ENCODE data around the gene NFATC2.
A peak's percentile ranks its signal among the peaks of the same experiment; 100 is the strongest.

The NFATC2 gene

GRCh38 chr20:51563486-51564332 lies 21.2 kb upstream of the NFATC2 start:
- no peaks in the 10 kb centered on the region for H3K79me2 ChIP-seq (ENCODE audit: insufficient read depth, low read length)
- H3K27ac ChIP-seq (ENCODE audit: low read depth, low read length, poor library complexity, severe bottlenecking) = no peak overlapping the region
- H4K20me1 ChIP-seq (ENCODE audit: insufficient read depth, low read length) = no peaks in the 10 kb centered on the region
- peaks cover 11% of the 10 kb centered on the region for H3K4me1 ChIP-seq (ENCODE audit: insufficient read depth, low read length, severe bottlenecking)
- H3K4me3 ChIP-seq (ENCODE audit: low read depth, low read length, poor library complexity, severe bottlenecking) = no peak overlapping the region
- H3K36me3 ChIP-seq (ENCODE audit: insufficient read depth, low read length) = no peaks in the 10 kb centered on the region; the same call in 1 of the 2 replicates
- H3K9me2 ChIP-seq (ENCODE audit: low read depth, low read length) = no peaks in the 10 kb centered on the region
- H3K4me2 ChIP-seq (ENCODE audit: low read length) = no peak overlapping the region
- H3F3A ChIP-seq (ENCODE audit: insufficient read depth, low read length) = no peaks in the 10 kb centered on the region
- TF ChIP-seq EZH2 (IDR thresholded peaks at IDR 0.05; ENCODE audit: borderline replicate concordance, low read length) = no peak
- no peak for TF ChIP-seq CTCF (IDR thresholded peaks at IDR 0.05; ENCODE audit: low read length)
- no peak overlapping the region for H3K9ac ChIP-seq (ENCODE audit: low read length)
- H3K27me3 ChIP-seq (ENCODE audit: insufficient read depth, low read length) = peaks cover 33% of the 10 kb centered on the region; the same call in 1 of the 2 replicates
- H2AFZ ChIP-seq (ENCODE audit: low read length) = no peak overlapping the region
- no peaks in the 10 kb centered on the region for H3K9me3 ChIP-seq (ENCODE audit: low read length)

- peaks cover 11% of the 10 kb centered on the region for H3K4me1 ChIP-seq (ENCODE audit: insufficient read depth, low read length, severe bottlenecking)
- no peaks in the 10 kb centered on the region for H4K20me1 ChIP-seq (ENCODE audit: insufficient read depth, low read length)
- no peak overlapping the region for H3K27ac ChIP-seq (ENCODE audit: low read depth, low read length, poor library complexity, severe bottlenecking)
- no peaks in the 10 kb centered on the region for H3K79me2 ChIP-seq (ENCODE audit: insufficient read depth, low read length)
- H2AFZ ChIP-seq (ENCODE audit: low read length) = no peak overlapping the region
- no peak overlapping the region for H3K9ac ChIP-seq (ENCODE audit: low read length)
- TF ChIP-seq CTCF (IDR thresholded peaks at IDR 0.05; ENCODE audit: low read length) = no peak
- no peaks in the 10 kb centered on the region for H3F3A ChIP-seq (ENCODE audit: insufficient read depth, low read length)
- H3K27me3 ChIP-seq (ENCODE audit: insufficient read depth, low read length) = peaks cover 30% of the 10 kb centered on the region; the same call in 1 of the 2 replicates
- no peaks in the 10 kb centered on the region for H3K9me2 ChIP-seq (ENCODE audit: low read depth, low read length)
- no peak overlapping the region for H3K4me2 ChIP-seq (ENCODE audit: low read length)
- no peak overlapping the region for H3K4me3 ChIP-seq (ENCODE audit: low read depth, low read length, poor library complexity, severe bottlenecking)
- no peaks in the 10 kb centered on the region; the same call in 1 of the 2 replicates for H3K36me3 ChIP-seq (ENCODE audit: insufficient read depth, low read length)
- H3K9me3 ChIP-seq (ENCODE audit: low read length) = no peaks in the 10 kb centered on the region
Measured at GRCh38 chr20:51563174-51563485, 20.6 kb upstream of the NFATC2 start.

GRCh38 chr20:51562332-51563173 lies 20.0 kb upstream of the NFATC2 start:
- TF ChIP-seq EZH2 (IDR thresholded peaks at IDR 0.05; ENCODE audit: borderline replicate concordance, low read length) (no peak), CTCF (IDR thresholded peaks at IDR 0.05; ENCODE audit: low read length) (no peak)
- Histone ChIP-seq H3K27me3 (ENCODE audit: insufficient read depth, low read length) (peaks cover 24% of the 10 kb centered on the region; the same call in 1 of the 2 replicates), H4K20me1 (ENCODE audit: insufficient read depth, low read length) (no peaks in the 10 kb centered on the region), H3K4me2 (ENCODE audit: low read length) (0 out of 2 replicates have a peak overlapping the region, but pooled peaks have one; percentile 20), H3K9ac (ENCODE audit: low read length) (no peak overlapping the region), H3K36me3 (ENCODE audit: insufficient read depth, low read length) (no peaks in the 10 kb centered on the region), H3K4me1 (ENCODE audit: insufficient read depth, low read length, severe bottlenecking) (peaks cover 11% of the 10 kb centered on the region), H3K9me3 (ENCODE audit: low read length) (no peaks in the 10 kb centered on the region), H2AFZ (ENCODE audit: low read length) (no peak overlapping the region), H3K79me2 (ENCODE audit: insufficient read depth, low read length) (no peaks in the 10 kb centered on the region), H3K4me3 (ENCODE audit: low read depth, low read length, poor library complexity, severe bottlenecking) (no peak overlapping the region), H3K9me2 (ENCODE audit: low read depth, low read length) (no peaks in the 10 kb centered on the region), H3F3A (ENCODE audit: insufficient read depth, low read length) (no peaks in the 10 kb centered on the region), H3K27ac (ENCODE audit: low read depth, low read length, poor library complexity, severe bottlenecking) (no peak overlapping the region)
